Astrocyte (in vitro differentiated cells and primary cell): ENCODE results near the gene TMEM221. TPM values are rescaled to one million over a fixed set of nuclear protein-coding genes. Genes with fewer than 3 reads are reported as not detected.

Source experiments
- DNase-seq: peaks from one replicate; pipeline ENCODE4 v3.0.0-alpha.2; 2010; ENCODE audit warnings: low read depth
- FAIRE-seq: peaks from 2 replicates; lab custom pipeline; 2011; peaks lifted over from hg19 to GRCh38; lab: Jason Lieb, UNC
- H2AFZ ChIP-seq: 2 replicates; pipeline ENCODE4 v1.6.0; 2012; ENCODE audit warnings: low read depth, low read length, inconsistent platforms
- H3K27ac ChIP-seq: 2 replicates; pipeline ENCODE4 v1.5.1; 2011; ENCODE audit warnings: low read depth, low read length, inconsistent platforms
- H3K27me3 ChIP-seq: 2 replicates; pipeline ENCODE4 v1.6.0; 2011; ENCODE audit warnings: low read length, inconsistent platforms; ENCODE audit not compliant: insufficient read depth
- H3K36me3 ChIP-seq: 2 replicates; pipeline ENCODE4 v1.5.1; 2011; ENCODE audit warnings: low read length, inconsistent platforms; ENCODE audit not compliant: insufficient read depth
- H3K4me1 ChIP-seq: 2 replicates; pipeline ENCODE4 v1.5.1; 2011; ENCODE audit warnings: low read length, inconsistent platforms; ENCODE audit not compliant: insufficient read depth
- H3K4me2 ChIP-seq: 2 replicates; pipeline ENCODE4 v1.6.0; 2012; ENCODE audit warnings: low read length, inconsistent platforms
- H3K4me3 ChIP-seq: 2 replicates; pipeline ENCODE4 v1.5.1; 2011; ENCODE audit warnings: low read depth, mild to moderate bottlenecking, low read length, inconsistent platforms; ENCODE audit not compliant: insufficient read depth
- H3K79me2 ChIP-seq: 2 replicates; pipeline ENCODE4 v1.6.0; 2012; ENCODE audit warnings: mild to moderate bottlenecking, low read length, inconsistent platforms; ENCODE audit not compliant: insufficient read depth
- H3K9ac ChIP-seq: 2 replicates; pipeline ENCODE4 v1.6.0; 2012; ENCODE audit warnings: mild to moderate bottlenecking, low read length, inconsistent platforms
- H3K9me3 ChIP-seq: 2 replicates; pipeline ENCODE4 v1.5.1; 2012; ENCODE audit warnings: low read depth, mild to moderate bottlenecking, low read length, inconsistent platforms; ENCODE audit not compliant: insufficient read depth
- H4K20me1 ChIP-seq: 2 replicates; pipeline ENCODE4 v1.6.0; 2012; ENCODE audit warnings: low read length, inconsistent platforms; ENCODE audit not compliant: insufficient read depth
- H3K27ac Mint-ChIP-seq: one replicate; pipeline ENCODE4 v1.8.0; 2021; ENCODE audit warnings: mild to moderate bottlenecking, mixed read lengths; ENCODE audit not compliant: unreplicated experiment
- H3K27me3 Mint-ChIP-seq: one replicate; pipeline ENCODE4 v1.8.0; 2021; ENCODE audit warnings: low read depth, mixed read lengths; ENCODE audit not compliant: unreplicated experiment
- H3K36me3 Mint-ChIP-seq: one replicate; pipeline ENCODE4 v1.8.0; 2021; ENCODE audit warnings: low read depth, mixed read lengths; ENCODE audit not compliant: unreplicated experiment
- H3K4me1 Mint-ChIP-seq: one replicate; pipeline ENCODE4 v1.8.0; 2021; ENCODE audit warnings: low read depth, mixed read lengths; ENCODE audit not compliant: unreplicated experiment
- H3K4me3 Mint-ChIP-seq: one replicate; pipeline ENCODE4 v1.8.0; 2021; ENCODE audit warnings: mild to moderate bottlenecking, moderate library complexity, mixed read lengths; ENCODE audit not compliant: unreplicated experiment
- H3K9me3 Mint-ChIP-seq: one replicate; pipeline ENCODE4 v1.8.0; 2021; ENCODE audit warnings: mild to moderate bottlenecking, mixed read lengths; ENCODE audit not compliant: unreplicated experiment
- CTCF ChIP-seq: IDR thresholded peaks from 2 replicates; pipeline ENCODE4 v1.5.1; 2011; ENCODE audit warnings: low read depth, mild to moderate bottlenecking, inconsistent platforms, low read length, moderate library complexity; ENCODE audit not compliant: insufficient read depth
- EZH2 ChIP-seq: IDR thresholded peaks from 2 replicates; pipeline ENCODE4 v1.6.1; 2012; ENCODE audit warnings: mild to moderate bottlenecking, low read length, inconsistent platforms; ENCODE audit not compliant: insufficient read depth
- total RNA-seq: library from RNA; stranded (reverse); gene quantifications from 2 replicates; pipeline ENCODE4 v1.2.1, GENCODE V29; 2021

Gene TMEM221
- total RNA-seq, 1 donor from 2014 or later, result 0.23 TPM

- no peaks in the 10 kb centered on the region for H3K36me3 ChIP-seq
- no peak overlapping the region for H2AFZ ChIP-seq
- no peak overlapping the region for H3K27ac Mint-ChIP-seq
- no peak for TF ChIP-seq EZH2
- no peak for TF ChIP-seq CTCF
- H3K4me1 Mint-ChIP-seq, result no peaks in the 10 kb centered on the region
- DNase-seq (no peak), FAIRE-seq (no peak)
- no peak overlapping the region for H3K27ac ChIP-seq
- H3K79me2 ChIP-seq, result peaks cover 6% of the 10 kb centered on the region
- H3K4me3 Mint-ChIP-seq, result no peak overlapping the region
- no peaks in the 10 kb centered on the region for H4K20me1 ChIP-seq
- H3K4me1 ChIP-seq, result peaks cover 4% of the 10 kb centered on the region
- no peak overlapping the region for H3K9ac ChIP-seq
- no peaks in the 10 kb centered on the region for H3K27me3 Mint-ChIP-seq
- no peaks in the 10 kb centered on the region for H3K27me3 ChIP-seq
- no peaks in the 10 kb centered on the region for H3K9me3 ChIP-seq
- H3K4me2 ChIP-seq, result no peak overlapping the region
- peaks cover 3% of the 10 kb centered on the region for H3K36me3 Mint-ChIP-seq
- H3K4me3 ChIP-seq, result no peak overlapping the region
- no peaks in the 10 kb centered on the region for H3K9me3 Mint-ChIP-seq
These were observed 24.8 kb downstream of the TMEM221 start for GRCh38 chr19:17423429-17424208.

GRCh38 chr19:17421942-17422341, 26.5 kb downstream of the TMEM221 start:
- Mint-ChIP-seq H3K9me3 (no peaks in the 10 kb centered on the region), H3K27ac (no peak overlapping the region), H3K4me3 (no peak overlapping the region), H3K27me3 (no peaks in the 10 kb centered on the region), H3K4me1 (peaks cover 1% of the 10 kb centered on the region), H3K36me3 (peaks cover 4% of the 10 kb centered on the region)
- H3K9ac ChIP-seq, result no peak overlapping the region
- DNase-seq (no peak), FAIRE-seq (no peak)
- TF ChIP-seq EZH2 (no peak), CTCF (no peak)
- no peaks in the 10 kb centered on the region for H3K27me3 ChIP-seq
- no peak overlapping the region for H3K4me3 ChIP-seq
- H3K79me2 ChIP-seq, result peaks cover 6% of the 10 kb centered on the region
- H3K9me3 ChIP-seq, result no peaks in the 10 kb centered on the region
- H3K27ac ChIP-seq, result no peak overlapping the region
- no peaks in the 10 kb centered on the region for H3K36me3 ChIP-seq
- peaks cover 4% of the 10 kb centered on the region for H3K4me1 ChIP-seq
- H3K4me2 ChIP-seq, result no peak overlapping the region
- no peaks in the 10 kb centered on the region for H4K20me1 ChIP-seq
- no peak overlapping the region for H2AFZ ChIP-seq

GRCh38 chr19:17420475-17420924, 28.0 kb downstream of the TMEM221 start:
- peaks cover 6% of the 10 kb centered on the region for H3K79me2 ChIP-seq
- no peaks in the 10 kb centered on the region for H3K36me3 ChIP-seq
- H3K27me3 ChIP-seq, result peaks cover 4% of the 10 kb centered on the region
- Mint-ChIP-seq H3K4me1 (peaks cover 1% of the 10 kb centered on the region), H3K4me3 (peak overlapping the region; percentile 89), H3K9me3 (no peaks in the 10 kb centered on the region), H3K27me3 (no peaks in the 10 kb centered on the region), H3K36me3 (peaks cover 8% of the 10 kb centered on the region), H3K27ac (peak overlapping the region; percentile 92)
- H2AFZ ChIP-seq, result peak overlapping the region; percentile 97
- H3K4me3 ChIP-seq, result peak overlapping the region; percentile 75
- DNase-seq, result no peak
- FAIRE-seq, result no peak
- peaks cover 4% of the 10 kb centered on the region for H3K4me1 ChIP-seq
- H3K27ac ChIP-seq, result no peak overlapping the region
- no peaks in the 10 kb centered on the region for H3K9me3 ChIP-seq
- TF ChIP-seq EZH2 (no peak), CTCF (no peak)
- peak overlapping the region; percentile 76 for H3K9ac ChIP-seq
- H4K20me1 ChIP-seq, result no peaks in the 10 kb centered on the region
- peak overlapping the region; percentile 91 for H3K4me2 ChIP-seq
